ENCODE data around the gene MICAL1. TPM values are rescaled to one million over a fixed set of nuclear protein-coding genes. Genes with fewer than 3 reads are reported as not detected.

The MICAL1 gene
- total and polyA plus RNA-seq, 2 donors from 2014 or later: 13.7 to 38.7 TPM

- H3K27ac ChIP-seq (ENCODE audit: low read depth in 2 of 2, low read length in 2 of 2): no peak overlapping the region
- FAIRE-seq (no peak), DNase-seq (no peak)
- H3K4me1 ChIP-seq (ENCODE audit: control insufficient read depth in 2 of 3, insufficient read depth in 2 of 3, low read depth in 1 of 3, low read length in 3 of 3): no peaks in the 10 kb centered on the region
- TF ChIP-seq CTCF (IDR thresholded peaks at IDR 0.05; ENCODE audit: borderline replicate concordance, extremely low read depth, insufficient read depth): no peak
- H3K4me3 ChIP-seq (ENCODE audit: low read length in 3 of 3): no peak overlapping the region
- H3K36me3 ChIP-seq (ENCODE audit: control insufficient read depth in 2 of 3, insufficient read depth in 3 of 3, low read length in 3 of 3): no peaks in the 10 kb centered on the region
- H3K27me3 ChIP-seq (ENCODE audit: control insufficient read depth, insufficient read depth, low read length): no peaks in the 10 kb centered on the region
- no peak overlapping the region for H3K9ac ChIP-seq (ENCODE audit: low read length in 3 of 3)
- intact Hi-C loops (cut with DNase I): no loop called here
- H3K9me3 ChIP-seq (ENCODE audit: control insufficient read depth in 2 of 3, insufficient read depth in 1 of 3, low read length in 3 of 3): no peaks in the 10 kb centered on the region
These were observed 19.5 kb downstream of the MICAL1 start for GRCh38 chr6:109436041-109436440.

- intact Hi-C loops (cut with DNase I): no loop called here
- H3K27ac ChIP-seq (ENCODE audit: low read depth in 2 of 2, low read length in 2 of 2): no peak overlapping the region
- DNase-seq (no peak), FAIRE-seq (no peak)
- no peak overlapping the region for H3K4me3 ChIP-seq (ENCODE audit: low read length in 3 of 3)
- no peaks in the 10 kb centered on the region for H3K9me3 ChIP-seq (ENCODE audit: control insufficient read depth in 2 of 3, insufficient read depth in 1 of 3, low read length in 3 of 3)
- no peak for TF ChIP-seq CTCF (IDR thresholded peaks at IDR 0.05; ENCODE audit: borderline replicate concordance, extremely low read depth, insufficient read depth)
- H3K9ac ChIP-seq (ENCODE audit: low read length in 3 of 3): no peak overlapping the region
- H3K4me1 ChIP-seq (ENCODE audit: control insufficient read depth in 2 of 3, insufficient read depth in 2 of 3, low read depth in 1 of 3, low read length in 3 of 3): no peaks in the 10 kb centered on the region
- no peaks in the 10 kb centered on the region for H3K27me3 ChIP-seq (ENCODE audit: control insufficient read depth, insufficient read depth, low read length)
- no peaks in the 10 kb centered on the region for H3K36me3 ChIP-seq (ENCODE audit: control insufficient read depth in 2 of 3, insufficient read depth in 3 of 3, low read length in 3 of 3)
These were observed 21.1 kb downstream of the MICAL1 start for GRCh38 chr6:109434456-109434855.

- H3K9me3 ChIP-seq (ENCODE audit: control insufficient read depth in 2 of 3, insufficient read depth in 1 of 3, low read length in 3 of 3): no peaks in the 10 kb centered on the region
- H3K9ac ChIP-seq (ENCODE audit: low read length in 3 of 3): no peak overlapping the region
- intact Hi-C loops (cut with DNase I): no loop called here
- FAIRE-seq (no peak), DNase-seq (no peak)
- no peak for TF ChIP-seq CTCF (IDR thresholded peaks at IDR 0.05; ENCODE audit: borderline replicate concordance, extremely low read depth, insufficient read depth)
- H3K4me1 ChIP-seq (ENCODE audit: control insufficient read depth in 2 of 3, insufficient read depth in 2 of 3, low read depth in 1 of 3, low read length in 3 of 3): no peaks in the 10 kb centered on the region
- no peaks in the 10 kb centered on the region for H3K36me3 ChIP-seq (ENCODE audit: control insufficient read depth in 2 of 3, insufficient read depth in 3 of 3, low read length in 3 of 3)
- no peak overlapping the region for H3K27ac ChIP-seq (ENCODE audit: low read depth in 2 of 2, low read length in 2 of 2)
- H3K4me3 ChIP-seq (ENCODE audit: low read length in 3 of 3): no peak overlapping the region
- H3K27me3 ChIP-seq (ENCODE audit: control insufficient read depth, insufficient read depth, low read length): no peaks in the 10 kb centered on the region
These were observed 26.1 kb downstream of the MICAL1 start for GRCh38 chr6:109429496-109429895.

GRCh38 chr6:109428889-109429477, 26.6 kb downstream of the MICAL1 start:
- FAIRE-seq: no peak
- Histone ChIP-seq H3K4me1 (ENCODE audit: control insufficient read depth in 2 of 3, insufficient read depth in 2 of 3, low read depth in 1 of 3, low read length in 3 of 3) (peaks cover 0 to 5% (median 0%) of the 10 kb centered on the region in 3 donors), H3K27me3 (ENCODE audit: control insufficient read depth, insufficient read depth, low read length) (no peaks in the 10 kb centered on the region), H3K36me3 (ENCODE audit: control insufficient read depth in 2 of 3, insufficient read depth in 3 of 3, low read length in 3 of 3) (no peaks in the 10 kb centered on the region), H3K4me3 (ENCODE audit: low read length in 3 of 3) (no peak overlapping the region), H3K27ac (ENCODE audit: low read depth in 2 of 2, low read length in 2 of 2) (no peak overlapping the region), H3K9ac (ENCODE audit: low read length in 3 of 3) (no peak overlapping the region), H3K9me3 (ENCODE audit: control insufficient read depth in 2 of 3, insufficient read depth in 1 of 3, low read length in 3 of 3) (no peaks in the 10 kb centered on the region)
- peak in 1 of 5 donors; percentile 74 for DNase-seq
- TF ChIP-seq CTCF (IDR thresholded peaks at IDR 0.05; ENCODE audit: borderline replicate concordance, extremely low read depth, insufficient read depth): no peak
- intact Hi-C loops (cut with DNase I): no loop called here
